Esophagus muscularis mucosa (tissue), 4 donors: ENCODE data around the gene C3orf70.

Experiments used
- CTCF ChIP-seq, 3 experiments: fragments of 200-600 bp in 2 of 3; fragments of 450-650 bp in 1 of 3; sonication (generic) in 2 of 3; IDR thresholded peaks; one replicate each; pipeline ENCODE4 v1.5.1; 2017 to 2019; ENCODE audit warnings: antibody characterized with exemption in 3 of 3, mild to moderate bottlenecking in 2 of 3, moderate library complexity in 1 of 3
- EP300 ChIP-seq: sonication (generic); formaldehyde crosslinking; IDR thresholded peaks from one replicate; pipeline ENCODE4 v1.6.1; 2017; ENCODE audit warnings: antibody characterized with exemption
- POLR2A ChIP-seq: fragments of 450-650 bp; IDR thresholded peaks from one replicate; pipeline ENCODE4 v1.6.1; 2017; ENCODE audit warnings: antibody characterized with exemption, moderate library complexity, mild to moderate bottlenecking, low read depth

- TF ChIP-seq CTCF (IDR thresholded peaks at IDR 0.05) (no peak), POLR2A (no peak), EP300 (no peak)
Observed at GRCh38 chr3:185115371-185115770, 37.5 kb downstream of the C3orf70 start.
